HCT116 (cell line): ENCODE measurements around the gene RAB31.

Experiments used
- CEBPB ChIP-seq: IDR thresholded peaks from 2 replicates; pipeline ENCODE4 v1.6.1; 2012; ENCODE audit warnings: low read depth
- EZH2 ChIP-seq: fragments of 200-600 bp; sonication (generic); IDR thresholded peaks from 2 replicates; pipeline ENCODE4 v1.6.1; 2017; ENCODE audit warnings: antibody characterized with exemption, mixed run types
- EZH2phosphoT487 ChIP-seq: fragments of 200-600 bp; IDR thresholded peaks from 2 replicates; pipeline ENCODE4 v1.6.1; 2018; ENCODE audit warnings: antibody characterized with exemption, borderline replicate concordance
- FOSL1 ChIP-seq: IDR thresholded peaks from 2 replicates; pipeline ENCODE4 v1.6.1; 2012; ENCODE audit warnings: low read depth
- POLR2A ChIP-seq: IDR thresholded peaks from 2 replicates; pipeline ENCODE4 v1.7.0; 2011; ENCODE audit warnings: borderline replicate concordance; ENCODE audit not compliant: insufficient read depth, insufficient read length; ENCODE audit errors: extremely low read depth
- SRF ChIP-seq: IDR thresholded peaks from 2 replicates; pipeline ENCODE4 v1.6.1; 2012; ENCODE audit warnings: low read depth
- YY1 ChIP-seq: IDR thresholded peaks from 2 replicates; pipeline ENCODE4 v1.6.1; 2011; ENCODE audit warnings: low read length, low read depth, moderate library complexity, mild to moderate bottlenecking; ENCODE audit not compliant: insufficient replicate concordance; ENCODE audit errors: extremely low read depth
- ZNF274 ChIP-seq: fragments of 200-500 bp; sonication (Bioruptor generic); IDR thresholded peaks from 2 replicates; pipeline ENCODE4 v1.6.1; 2014; ENCODE audit warnings: mild to moderate bottlenecking, low read depth, low read length, inconsistent platforms
- TF ChIP-seq, protein P1 (sequence below), 3 experiments: fragments of 200-600 bp in 1 of 3; sonication (generic) in 1 of 3; IDR thresholded peaks in 2 of 3; conservative IDR thresholded peaks in 1 of 3; 2 replicates each; pipeline ENCODE4 v1.5.1; 2012 to 2017; ENCODE audit warnings: low read depth in 2 of 3, low read length in 2 of 3, antibody characterized with exemption in 1 of 3, borderline replicate concordance in 1 of 3, control low read depth in 1 of 3, mild to moderate bottlenecking in 1 of 3, mixed read lengths in 1 of 3, mixed run types in 1 of 3, moderate library complexity in 1 of 3; ENCODE audit not compliant: insufficient read depth in 1 of 3
- TF ChIP-seq, protein P2 (sequence below): IDR thresholded peaks from 2 replicates; pipeline ENCODE4 v1.6.1; 2011; ENCODE audit warnings: mild to moderate bottlenecking, low read length, moderate library complexity; ENCODE audit not compliant: insufficient replicate concordance; ENCODE audit errors: extremely low read depth
- TF ChIP-seq, protein P3 (sequence below): IDR thresholded peaks from 2 replicates; pipeline ENCODE4 v1.6.1; 2012; ENCODE audit warnings: low read depth
- TF ChIP-seq, protein P4 (sequence below): IDR thresholded peaks from 2 replicates; pipeline ENCODE4 v1.6.1; 2012
- TF ChIP-seq, protein P5 (sequence below): IDR thresholded peaks from 2 replicates; pipeline ENCODE4 v1.6.1; 2012

DNA sequence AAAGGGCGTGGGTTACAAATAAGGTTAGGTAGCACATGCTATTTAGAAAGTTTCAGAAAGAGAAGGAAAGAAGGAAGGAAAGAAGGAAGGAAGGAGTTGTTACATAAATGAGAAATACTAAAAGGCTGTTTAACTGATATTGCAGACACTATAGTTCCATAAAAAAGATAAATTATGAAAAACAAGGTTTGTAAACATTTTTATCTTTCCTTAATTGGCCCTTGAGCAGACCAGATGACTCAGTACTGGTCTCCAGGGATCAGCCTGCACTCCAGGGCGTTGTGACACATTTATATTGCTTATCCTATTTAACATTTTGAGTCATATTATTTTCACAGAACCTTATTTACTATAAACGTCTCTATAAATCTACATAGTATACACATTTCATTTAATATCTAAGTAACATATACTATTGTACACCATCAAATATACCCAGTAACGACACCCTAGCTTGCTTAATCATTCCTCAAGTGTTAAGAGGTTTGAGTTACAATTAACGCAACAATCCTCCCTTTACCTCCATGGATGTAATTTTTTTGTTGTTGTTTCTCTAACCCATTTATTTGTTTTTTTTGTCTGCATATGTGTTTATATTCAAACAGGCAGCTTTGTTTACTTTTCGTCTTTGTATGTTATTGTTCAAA, 2.8 kb upstream of the RAB31 start:
- TF ChIP-seq, protein P1, sequence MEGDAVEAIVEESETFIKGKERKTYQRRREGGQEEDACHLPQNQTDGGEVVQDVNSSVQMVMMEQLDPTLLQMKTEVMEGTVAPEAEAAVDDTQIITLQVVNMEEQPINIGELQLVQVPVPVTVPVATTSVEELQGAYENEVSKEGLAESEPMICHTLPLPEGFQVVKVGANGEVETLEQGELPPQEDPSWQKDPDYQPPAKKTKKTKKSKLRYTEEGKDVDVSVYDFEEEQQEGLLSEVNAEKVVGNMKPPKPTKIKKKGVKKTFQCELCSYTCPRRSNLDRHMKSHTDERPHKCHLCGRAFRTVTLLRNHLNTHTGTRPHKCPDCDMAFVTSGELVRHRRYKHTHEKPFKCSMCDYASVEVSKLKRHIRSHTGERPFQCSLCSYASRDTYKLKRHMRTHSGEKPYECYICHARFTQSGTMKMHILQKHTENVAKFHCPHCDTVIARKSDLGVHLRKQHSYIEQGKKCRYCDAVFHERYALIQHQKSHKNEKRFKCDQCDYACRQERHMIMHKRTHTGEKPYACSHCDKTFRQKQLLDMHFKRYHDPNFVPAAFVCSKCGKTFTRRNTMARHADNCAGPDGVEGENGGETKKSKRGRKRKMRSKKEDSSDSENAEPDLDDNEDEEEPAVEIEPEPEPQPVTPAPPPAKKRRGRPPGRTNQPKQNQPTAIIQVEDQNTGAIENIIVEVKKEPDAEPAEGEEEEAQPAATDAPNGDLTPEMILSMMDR (IDR thresholded peaks at IDR 0.05 in 2 of 3, conservative IDR thresholded peaks at IDR 0.05 in 1 of 3; ENCODE audit: borderline replicate concordance in 1 of 3, insufficient read depth in 1 of 3, low read depth in 2 of 3, low read length in 2 of 3): no peak
- no peak for TF ChIP-seq ZNF274
- TF ChIP-seq, protein P2, sequence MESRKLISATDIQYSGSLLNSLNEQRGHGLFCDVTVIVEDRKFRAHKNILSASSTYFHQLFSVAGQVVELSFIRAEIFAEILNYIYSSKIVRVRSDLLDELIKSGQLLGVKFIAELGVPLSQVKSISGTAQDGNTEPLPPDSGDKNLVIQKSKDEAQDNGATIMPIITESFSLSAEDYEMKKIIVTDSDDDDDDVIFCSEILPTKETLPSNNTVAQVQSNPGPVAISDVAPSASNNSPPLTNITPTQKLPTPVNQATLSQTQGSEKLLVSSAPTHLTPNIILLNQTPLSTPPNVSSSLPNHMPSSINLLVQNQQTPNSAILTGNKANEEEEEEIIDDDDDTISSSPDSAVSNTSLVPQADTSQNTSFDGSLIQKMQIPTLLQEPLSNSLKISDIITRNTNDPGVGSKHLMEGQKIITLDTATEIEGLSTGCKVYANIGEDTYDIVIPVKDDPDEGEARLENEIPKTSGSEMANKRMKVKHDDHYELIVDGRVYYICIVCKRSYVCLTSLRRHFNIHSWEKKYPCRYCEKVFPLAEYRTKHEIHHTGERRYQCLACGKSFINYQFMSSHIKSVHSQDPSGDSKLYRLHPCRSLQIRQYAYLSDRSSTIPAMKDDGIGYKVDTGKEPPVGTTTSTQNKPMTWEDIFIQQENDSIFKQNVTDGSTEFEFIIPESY: no peak
- TF ChIP-seq POLR2A: no peak
- TF ChIP-seq, protein P3, sequence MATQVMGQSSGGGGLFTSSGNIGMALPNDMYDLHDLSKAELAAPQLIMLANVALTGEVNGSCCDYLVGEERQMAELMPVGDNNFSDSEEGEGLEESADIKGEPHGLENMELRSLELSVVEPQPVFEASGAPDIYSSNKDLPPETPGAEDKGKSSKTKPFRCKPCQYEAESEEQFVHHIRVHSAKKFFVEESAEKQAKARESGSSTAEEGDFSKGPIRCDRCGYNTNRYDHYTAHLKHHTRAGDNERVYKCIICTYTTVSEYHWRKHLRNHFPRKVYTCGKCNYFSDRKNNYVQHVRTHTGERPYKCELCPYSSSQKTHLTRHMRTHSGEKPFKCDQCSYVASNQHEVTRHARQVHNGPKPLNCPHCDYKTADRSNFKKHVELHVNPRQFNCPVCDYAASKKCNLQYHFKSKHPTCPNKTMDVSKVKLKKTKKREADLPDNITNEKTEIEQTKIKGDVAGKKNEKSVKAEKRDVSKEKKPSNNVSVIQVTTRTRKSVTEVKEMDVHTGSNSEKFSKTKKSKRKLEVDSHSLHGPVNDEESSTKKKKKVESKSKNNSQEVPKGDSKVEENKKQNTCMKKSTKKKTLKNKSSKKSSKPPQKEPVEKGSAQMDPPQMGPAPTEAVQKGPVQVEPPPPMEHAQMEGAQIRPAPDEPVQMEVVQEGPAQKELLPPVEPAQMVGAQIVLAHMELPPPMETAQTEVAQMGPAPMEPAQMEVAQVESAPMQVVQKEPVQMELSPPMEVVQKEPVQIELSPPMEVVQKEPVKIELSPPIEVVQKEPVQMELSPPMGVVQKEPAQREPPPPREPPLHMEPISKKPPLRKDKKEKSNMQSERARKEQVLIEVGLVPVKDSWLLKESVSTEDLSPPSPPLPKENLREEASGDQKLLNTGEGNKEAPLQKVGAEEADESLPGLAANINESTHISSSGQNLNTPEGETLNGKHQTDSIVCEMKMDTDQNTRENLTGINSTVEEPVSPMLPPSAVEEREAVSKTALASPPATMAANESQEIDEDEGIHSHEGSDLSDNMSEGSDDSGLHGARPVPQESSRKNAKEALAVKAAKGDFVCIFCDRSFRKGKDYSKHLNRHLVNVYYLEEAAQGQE: no peak
- TF ChIP-seq, protein P4, sequence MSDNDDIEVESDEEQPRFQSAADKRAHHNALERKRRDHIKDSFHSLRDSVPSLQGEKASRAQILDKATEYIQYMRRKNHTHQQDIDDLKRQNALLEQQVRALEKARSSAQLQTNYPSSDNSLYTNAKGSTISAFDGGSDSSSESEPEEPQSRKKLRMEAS: no peak
- TF ChIP-seq, protein P5, sequence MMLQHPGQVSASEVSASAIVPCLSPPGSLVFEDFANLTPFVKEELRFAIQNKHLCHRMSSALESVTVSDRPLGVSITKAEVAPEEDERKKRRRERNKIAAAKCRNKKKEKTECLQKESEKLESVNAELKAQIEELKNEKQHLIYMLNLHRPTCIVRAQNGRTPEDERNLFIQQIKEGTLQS: no peak
- no peak for TF ChIP-seq YY1
- no peak for TF ChIP-seq EZH2
- no peak for TF ChIP-seq SRF
- TF ChIP-seq CEBPB: no peak
- no peak for TF ChIP-seq EZH2phosphoT487
- 0 out of 2 replicates have a peak, but pooled peaks have one; percentile 13 for TF ChIP-seq FOSL1
